Right lobe of liver (tissue), 4 donors: Measurements from ENCODE around the gene FLRT2.

Experiments used
- CTCF ChIP-seq, 4 donors: fragments of 200-600 bp in 3 of 4; fragments of 450-650 bp in 1 of 4; IDR thresholded peaks; one replicate each; pipeline versions ENCODE4 v1.5.1 to v1.8.0; 2016 to 2022; ENCODE audit warnings: antibody characterized with exemption in 4 of 4, mild to moderate bottlenecking in 2 of 4
- POLR2A ChIP-seq: fragments of 450-650 bp; IDR thresholded peaks from one replicate; pipeline ENCODE4 v1.6.1; 2017; ENCODE audit warnings: antibody characterized with exemption, mild to moderate bottlenecking
- donor health status: DM: no; HTN: no; CAD: no.
- donor health status: DM: no; HTN: no; CAD: no.
- donor health status: DM: no; HTN: yes; CAD: no.

- TF ChIP-seq CTCF (IDR thresholded peaks at IDR 0.05) = no peak
- TF ChIP-seq POLR2A = no peak
Measured at GRCh38 chr14:85688006-85688405, 158.1 kb downstream of the FLRT2 start.
